Measurements from ENCODE around the gene RIMKLB.

DNA sequence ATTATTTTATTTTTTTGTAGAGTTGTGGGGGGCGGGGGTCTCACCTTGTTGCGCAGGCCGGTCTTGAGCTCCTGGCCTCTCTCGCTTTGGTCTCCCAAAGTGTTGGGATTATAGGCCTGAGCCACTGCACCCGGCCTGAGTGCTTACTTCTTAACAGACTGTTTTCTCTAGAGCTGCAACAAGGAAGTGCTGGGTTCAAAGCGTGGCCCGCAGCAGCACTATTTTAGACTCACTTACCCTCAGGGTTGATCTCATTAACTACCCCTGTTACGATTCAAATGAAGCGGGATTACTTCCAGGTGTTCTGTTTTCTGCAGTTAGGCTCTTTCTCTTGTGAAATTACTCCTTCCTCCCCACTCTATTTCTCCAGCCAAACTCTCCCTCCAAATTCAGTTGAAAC, 133.3 kb downstream of the RIMKLB start:
- TF ChIP-seq, protein P1, sequence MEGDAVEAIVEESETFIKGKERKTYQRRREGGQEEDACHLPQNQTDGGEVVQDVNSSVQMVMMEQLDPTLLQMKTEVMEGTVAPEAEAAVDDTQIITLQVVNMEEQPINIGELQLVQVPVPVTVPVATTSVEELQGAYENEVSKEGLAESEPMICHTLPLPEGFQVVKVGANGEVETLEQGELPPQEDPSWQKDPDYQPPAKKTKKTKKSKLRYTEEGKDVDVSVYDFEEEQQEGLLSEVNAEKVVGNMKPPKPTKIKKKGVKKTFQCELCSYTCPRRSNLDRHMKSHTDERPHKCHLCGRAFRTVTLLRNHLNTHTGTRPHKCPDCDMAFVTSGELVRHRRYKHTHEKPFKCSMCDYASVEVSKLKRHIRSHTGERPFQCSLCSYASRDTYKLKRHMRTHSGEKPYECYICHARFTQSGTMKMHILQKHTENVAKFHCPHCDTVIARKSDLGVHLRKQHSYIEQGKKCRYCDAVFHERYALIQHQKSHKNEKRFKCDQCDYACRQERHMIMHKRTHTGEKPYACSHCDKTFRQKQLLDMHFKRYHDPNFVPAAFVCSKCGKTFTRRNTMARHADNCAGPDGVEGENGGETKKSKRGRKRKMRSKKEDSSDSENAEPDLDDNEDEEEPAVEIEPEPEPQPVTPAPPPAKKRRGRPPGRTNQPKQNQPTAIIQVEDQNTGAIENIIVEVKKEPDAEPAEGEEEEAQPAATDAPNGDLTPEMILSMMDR (IDR thresholded peaks at IDR 0.05) = no peak
- TF ChIP-seq POLR2A (IDR thresholded peaks at IDR 0.05) (no peak), EP300 (IDR thresholded peaks at IDR 0.05) (no peak)
